ENCODE data around the gene ADCYAP1R1. TPM values are rescaled to one million over a fixed set of nuclear protein-coding genes. Genes with fewer than 3 reads are reported as not detected.

Gene ADCYAP1R1
- total and polyA plus RNA-seq, 2 of the 8 experiments (the other 6 are each of a cell fraction or from before 2014, with no cell fraction given), result 14.4 to 14.6 TPM

- H3K18ac ChIP-seq (ENCODE audit: extremely low read depth, low read length), result no peak overlapping the region
- no peaks in the 10 kb centered on the region; a peak in 2 of 7 replicates for H3K27me3 ChIP-seq (replicated peaks in 1 of 4; ENCODE audit: control insufficient read depth in 3 of 4, extremely low read depth in 1 of 4, insufficient read depth in 3 of 4, low read length in 3 of 4)
- no peak overlapping the region for H2AK5ac ChIP-seq (ENCODE audit: low read depth, low read length)
- H2BK120ac ChIP-seq (replicated peaks; ENCODE audit: low read depth, low read length), result no peak overlapping the region
- no peak overlapping the region for H4K91ac ChIP-seq (replicated peaks; ENCODE audit: insufficient read length, low read length)
- H2AFZ ChIP-seq (ENCODE audit: low read length), result peak overlapping the region; percentile 84; the same call in 1 of the 2 replicates
- ChIA-PET POLR2A (ENCODE audit: partially characterized antibody) (interaction anchor here (1.3 to 2.0 kb wide), 4 partner anchors 63 to 138 kb away, joined by 3 to 17 read pairs (median 4); no protein-coding TSS in a partner anchor), CTCF (ENCODE audit: partially characterized antibody) (interaction anchor here (0.6 to 16.1 kb wide), 61 partner anchors 9 to 1098 kb away, joined by 3 to 517 read pairs (median 6); partner anchors contain the start of gene GHRHR)
- no peaks in the 10 kb centered on the region for H3K79me2 ChIP-seq (ENCODE audit: control insufficient read depth in 1 of 2, insufficient read depth in 2 of 2, low read length in 2 of 2)
- no peak overlapping the region for H3K23ac ChIP-seq (ENCODE audit: insufficient read length)
- no peak overlapping the region for H2BK20ac ChIP-seq (ENCODE audit: low read length)
- H2BK15ac ChIP-seq (ENCODE audit: low read length), result no peak overlapping the region
- no peaks in the 10 kb centered on the region for H3K23me2 ChIP-seq (ENCODE audit: low read depth, low read length)
- peaks cover 0 to 3% (median 1%) of the 10 kb centered on the region in 4 experiments; a peak in 4 of 7 replicates for H3K4me1 ChIP-seq (replicated peaks in 1 of 4; ENCODE audit: control insufficient read depth in 3 of 4, insufficient read depth in 4 of 4, low read length in 3 of 4)
- no peaks in the 10 kb centered on the region for H4K20me1 ChIP-seq (replicated peaks in 1 of 2; ENCODE audit: control insufficient read depth in 1 of 2, insufficient read depth in 2 of 2, low read length in 2 of 2)
- H3K14ac ChIP-seq (ENCODE audit: insufficient read length), result no peak overlapping the region
- H3K4me2 ChIP-seq (ENCODE audit: insufficient read depth in 1 of 2, low read depth in 2 of 2, low read length in 2 of 2), result no peak overlapping the region
- FAIRE-seq, result peak; percentile 86
- 26% methylated on average over 4 of the region's 4 CpGs; no CpG with 5 or more reads in 1 of the 2 experiments for WGBS, 2 experiments (ENCODE audit: extremely low coverage in 1 of 2, insufficient coverage in 1 of 2, insufficient read length in 1 of 2, insufficient replicate concordance in 2 of 2, low coverage in 1 of 2, low lambda C conversion rate in 2 of 2, missing lambda C conversion rate in 1 of 2)
- H3K9me3 ChIP-seq (ENCODE audit: insufficient read depth in 2 of 2, low read depth in 1 of 2, low read length in 1 of 2), result no peaks in the 10 kb centered on the region
- H3K79me1 ChIP-seq (ENCODE audit: low read depth, low read length), result no peaks in the 10 kb centered on the region
- no peak overlapping the region for H2BK5ac ChIP-seq (ENCODE audit: low read depth, low read length)
- peak; percentile 74 to 75 for DNase-seq (ENCODE audit: low read depth in 1 of 2, low spot score in 2 of 2)
- no peak overlapping the region for H3K27ac ChIP-seq (ENCODE audit: low read depth, low read length)
- peak overlapping the region; percentile 46 for H4K5ac ChIP-seq (ENCODE audit: insufficient read length, low read depth, low read length)
- H4K8ac ChIP-seq (ENCODE audit: extremely low read depth, insufficient read depth, low read length), result no peak overlapping the region
- H2BK12ac ChIP-seq (ENCODE audit: low read depth, low read length), result no peak overlapping the region
- no peak overlapping the region for H3K4ac ChIP-seq (replicated peaks; ENCODE audit: insufficient read length, low read depth, low read length)
- H3K4me3 ChIP-seq (ENCODE audit: extremely low read depth in 1 of 4, insufficient read depth in 2 of 4, low read depth in 3 of 4, low read length in 4 of 4), result no peak overlapping the region
- H3K56ac ChIP-seq (replicated peaks; ENCODE audit: insufficient read length, low read depth, low read length), result no peak overlapping the region
- H3K9ac ChIP-seq (replicated peaks in 1 of 4; ENCODE audit: extremely low read depth in 1 of 4, low read depth in 3 of 4, low read length in 3 of 4), result no peak overlapping the region
- H3K36me3 ChIP-seq (ENCODE audit: control insufficient read depth in 2 of 4, insufficient read depth in 4 of 4, low read length in 3 of 4), result no peaks in the 10 kb centered on the region
- TF ChIP-seq KDM5A (IDR thresholded peaks at IDR 0.05; ENCODE audit: low read length), result no peak
- no peak for TF ChIP-seq RNF2 (IDR thresholded peaks at IDR 0.05; ENCODE audit: borderline replicate concordance, low read depth, low read length, missing control alignments, poor library complexity, severe bottlenecking)
- TF ChIP-seq RBBP5 (IDR thresholded peaks at IDR 0.05; ENCODE audit: borderline replicate concordance, low read depth, low read length), result no peak
- TF ChIP-seq TEAD4 (IDR thresholded peaks at IDR 0.05; ENCODE audit: low read depth, low read length), result peak; percentile 55; the same call in 1 of the 2 replicates
- TF ChIP-seq JUND (IDR thresholded peaks at IDR 0.05; ENCODE audit: low read length), result 0 out of 2 replicates have a peak, but pooled peaks have one; percentile 37
- no peak for TF ChIP-seq CREB1 (IDR thresholded peaks at IDR 0.05)
- peak; percentile 55 for TF ChIP-seq MAX (IDR thresholded peaks at IDR 0.05)
- peak; percentile 93 to 96 for TF ChIP-seq RAD21 (IDR thresholded peaks at IDR 0.05 in 1 of 2, conservative IDR thresholded peaks at IDR 0.05 in 1 of 2; ENCODE audit: low read depth in 2 of 2, low read length in 2 of 2)
- peak; percentile 68 to 95 (median 87) for TF ChIP-seq CTCF (IDR thresholded peaks at IDR 0.05; ENCODE audit: control extremely low read depth in 1 of 3, insufficient read depth in 1 of 3, low read depth in 1 of 3, low read length in 3 of 3)
- no peak for TF ChIP-seq EZH2 (IDR thresholded peaks at IDR 0.05; ENCODE audit: low read depth, low read length, severe bottlenecking)
Measured at GRCh38 chr7:31122649-31123058, 70.5 kb downstream of the ADCYAP1R1 start.
